Neuronal stem cell (in vitro differentiated cells): ENCODE results near the gene GAREM2. TPM values are rescaled to one million over a fixed set of nuclear protein-coding genes. Genes with fewer than 3 reads are reported as not detected.

Experiments used
- DNase-seq: peaks from one replicate; pipeline ENCODE4 v3.0.0-alpha.2; 2013; ENCODE audit warnings: low spot score
- H2AFZ ChIP-seq: one replicate; pipeline ENCODE4 v1.6.1; 2013; ENCODE audit warnings: mild to moderate bottlenecking, low read length, inconsistent platforms
- H2AK5ac ChIP-seq: 2 replicates; pipeline ENCODE4 v1.6.1; 2013; ENCODE audit warnings: low read depth, mild to moderate bottlenecking, inconsistent platforms, low read length, moderate library complexity, mixed read lengths
- H2BK120ac ChIP-seq: 2 replicates; pipeline ENCODE4 v1.6.1; 2013; ENCODE audit warnings: low read depth, mild to moderate bottlenecking, inconsistent platforms, low read length, moderate library complexity, mixed read lengths
- H2BK12ac ChIP-seq: one replicate; pipeline ENCODE4 v1.6.1; 2013; ENCODE audit warnings: low read length, inconsistent platforms
- H2BK15ac ChIP-seq: 2 replicates; pipeline ENCODE4 v1.6.1; 2013; ENCODE audit warnings: mild to moderate bottlenecking, low read length, inconsistent platforms, mixed read lengths
- H2BK5ac ChIP-seq: one replicate; pipeline ENCODE4 v1.6.1; 2013; ENCODE audit warnings: inconsistent platforms, mild to moderate bottlenecking, low read length, moderate library complexity
- H3K14ac ChIP-seq: one replicate; pipeline ENCODE4 v1.6.1; 2013; ENCODE audit warnings: low read length, inconsistent platforms
- H3K18ac ChIP-seq: 2 replicates; pipeline ENCODE4 v1.6.1; 2013; ENCODE audit warnings: low read length, inconsistent platforms
- H3K23ac ChIP-seq: 2 replicates; pipeline ENCODE4 v1.6.1; 2013; ENCODE audit warnings: low read depth, mild to moderate bottlenecking, mixed read lengths, low read length, inconsistent platforms; ENCODE audit not compliant: poor library complexity
- H3K27ac ChIP-seq: replicated peaks from 3 replicates; pipeline ENCODE4 v1.5.1; 2013; ENCODE audit warnings: low read length, inconsistent platforms
- H3K27me3 ChIP-seq, 3 experiments: 2 replicates each; pipeline ENCODE4 v1.6.1; 2013; ENCODE audit warnings: low read length in 3 of 3, mild to moderate bottlenecking in 2 of 3, inconsistent platforms in 1 of 3, low read depth in 1 of 3, mixed read lengths in 1 of 3, moderate library complexity in 1 of 3; ENCODE audit not compliant: control insufficient read depth in 3 of 3, insufficient read depth in 3 of 3
- H3K36me3 ChIP-seq, 2 donors: replicated peaks in 1 of 2; 2 replicates each; pipeline ENCODE4 v1.6.1; 2013; ENCODE audit warnings: low read length in 2 of 2; ENCODE audit not compliant: control insufficient read depth in 2 of 2, insufficient read depth in 2 of 2
- H3K4ac ChIP-seq: 2 replicates; pipeline ENCODE4 v1.6.1; 2013; ENCODE audit warnings: inconsistent platforms, mild to moderate bottlenecking, low read length, moderate library complexity
- H3K4me1 ChIP-seq, 2 donors: 1 replicate in 1 of 2; 2 replicates in 1 of 2; pipeline ENCODE4 v1.6.1; 2013; ENCODE audit warnings: low read length in 2 of 2, low read depth in 1 of 2; ENCODE audit not compliant: control insufficient read depth in 2 of 2, insufficient read depth in 1 of 2
- H3K4me2 ChIP-seq: one replicate; pipeline ENCODE4 v1.6.1; 2013; ENCODE audit warnings: mild to moderate bottlenecking, low read length, inconsistent platforms; ENCODE audit not compliant: insufficient read depth, poor library complexity, severe bottlenecking
- H3K4me3 ChIP-seq, 2 donors: 2 replicates each; pipeline ENCODE4 v1.5.1; 2013; ENCODE audit warnings: low read length in 2 of 2, mild to moderate bottlenecking in 2 of 2, inconsistent platforms in 1 of 2, moderate library complexity in 1 of 2
- H3K79me1 ChIP-seq: one replicate; pipeline ENCODE4 v1.6.1; 2013; ENCODE audit warnings: low read depth, mild to moderate bottlenecking, inconsistent platforms, low read length, moderate library complexity
- H3K9ac ChIP-seq: one replicate; pipeline ENCODE4 v1.6.1; 2013; ENCODE audit warnings: mild to moderate bottlenecking, low read depth, low read length, inconsistent platforms; ENCODE audit not compliant: poor library complexity
- H3K9me3 ChIP-seq, 2 donors: replicated peaks in 1 of 2; 2 replicates each; pipeline versions ENCODE3 to v1.6.1; 2013; ENCODE audit warnings: low read length in 2 of 2, mild to moderate bottlenecking in 2 of 2, inconsistent platforms in 1 of 2, low read depth in 1 of 2, mixed read lengths in 1 of 2, moderate library complexity in 1 of 2; ENCODE audit not compliant: control insufficient read depth in 2 of 2, insufficient read depth in 1 of 2
- H4K8ac ChIP-seq: one replicate; pipeline ENCODE4 v1.6.1; 2013; ENCODE audit warnings: low read depth, mild to moderate bottlenecking, inconsistent platforms, low read length, moderate library complexity
- H4K91ac ChIP-seq: one replicate; pipeline ENCODE4 v1.6.1; 2013; ENCODE audit warnings: low read length, low read depth, mild to moderate bottlenecking, inconsistent platforms; ENCODE audit not compliant: poor library complexity
- WGBS, 2 donors: extraction: QIAGEN DNeasy Blood & Tissue Kit; methylation state at CpG; one replicate each; pipeline ENCODE4 v1.1.7; 2013; ENCODE audit warnings: missing lambda C conversion rate in 2 of 2, mixed read lengths in 1 of 2; ENCODE audit not compliant: insufficient read length in 2 of 2, insufficient replicate concordance in 1 of 2; ENCODE audit errors: extremely low coverage in 2 of 2; 5-methylcytosine and 5-hydroxymethylcytosine counted together
- polyA plus RNA-seq, 2 experiments: library from polyadenylated mRNA; stranded (reverse); fragments of 200-250 nt; gene quantifications; one replicate each; pipeline ENCODE4 v1.2.3, GENCODE V29; 2013

The GAREM2 gene
- polyA plus RNA-seq (2013, experiment 1 of 2): 40.3 TPM
- polyA plus RNA-seq (2013, experiment 2 of 2): 43.9 TPM

GRCh38 chr2:26172871-26173775, at the start of gene GAREM2:
TSS of gene GAREM2 (plus strand) at chr2:26173088. CDS start at chr2:26173221, 133 bp downstream.
- Histone ChIP-seq H3K18ac (peak within 1 kb of the TSS; percentile 99), H3K4me3 (peak within 1 kb of the TSS; percentile 76 to 93), H2BK120ac (peak within 1 kb of the TSS; percentile 81), H2AFZ (peak within 1 kb of the TSS; percentile 91), H2BK5ac (peak within 1 kb of the TSS; percentile 90), H3K27ac (peak within 1 kb of the TSS; percentile 43), H3K36me3 (peaks cover 7 to 20% of the 10 kb centered on the region in 2 donors), H3K27me3 (peaks cover 0 to 9% (median 0%) of the 10 kb centered on the region in 3 experiments), H3K79me1 (peaks cover 11% of the 10 kb centered on the region), H2BK12ac (peak within 1 kb of the TSS; percentile 41), H4K8ac (peak within 1 kb of the TSS; percentile 3), H3K9ac (peak within 1 kb of the TSS; percentile 96), H3K14ac (peak within 1 kb of the TSS; percentile 98), H3K4me1 (peaks cover 22 to 24% of the 10 kb centered on the region in 2 donors), H3K9me3 (no peaks in the 10 kb centered on the region), H2AK5ac (peak within 1 kb of the TSS; percentile 51), H4K91ac (no peak within 1 kb of the TSS), H3K4ac (no peak within 1 kb of the TSS), H3K23ac (peak within 1 kb of the TSS; percentile 80), H2BK15ac (peak within 1 kb of the TSS; percentile 81), H3K4me2 (peak within 1 kb of the TSS; percentile 93)
- WGBS, 2 donors: no CpG with 5 or more reads among the region's 102 CpGs
- peak; percentile 42 for DNase-seq

GRCh38 chr2:26123426-26123825, 49.5 kb upstream of the GAREM2 start:
- Histone ChIP-seq H3K18ac (no peak overlapping the region), H3K9ac (no peak overlapping the region), H2BK5ac (no peak overlapping the region), H3K23ac (no peak overlapping the region), H3K79me1 (peaks cover 4% of the 10 kb centered on the region), H2AFZ (no peak overlapping the region), H3K27me3 (no peaks in the 10 kb centered on the region), H3K14ac (no peak overlapping the region), H3K4me2 (no peak overlapping the region), H3K9me3 (no peaks in the 10 kb centered on the region), H2BK120ac (no peak overlapping the region), H3K36me3 (peaks cover 2 to 58% of the 10 kb centered on the region in 2 donors), H3K4me1 (no peaks in the 10 kb centered on the region), H3K4me3 (no peak overlapping the region), H2BK12ac (no peak overlapping the region), H2AK5ac (no peak overlapping the region), H3K4ac (no peak overlapping the region), H4K91ac (no peak overlapping the region), H4K8ac (no peak overlapping the region), H3K27ac (no peak overlapping the region), H2BK15ac (no peak overlapping the region)
- no peak for DNase-seq
- WGBS, 2 donors: no CpG with 5 or more reads among the region's 5 CpGs

GRCh38 chr2:26126074-26126473, 46.8 kb upstream of the GAREM2 start:
- H3K4me3 ChIP-seq: no peak overlapping the region
- H2BK12ac ChIP-seq: no peak overlapping the region
- no peak overlapping the region for H2BK5ac ChIP-seq
- no peak overlapping the region for H3K4ac ChIP-seq
- H3K9me3 ChIP-seq: no peaks in the 10 kb centered on the region
- H3K79me1 ChIP-seq: peaks cover 1% of the 10 kb centered on the region
- H2BK120ac ChIP-seq: no peak overlapping the region
- no peak overlapping the region for H3K14ac ChIP-seq
- H3K27ac ChIP-seq: no peak overlapping the region
- H3K27me3 ChIP-seq: no peaks in the 10 kb centered on the region
- no peak overlapping the region for H3K23ac ChIP-seq
- peaks cover 5 to 75% of the 10 kb centered on the region in 2 donors for H3K36me3 ChIP-seq
- H3K18ac ChIP-seq: no peak overlapping the region
- no peak overlapping the region for H2AK5ac ChIP-seq
- peak overlapping the region; percentile 76 for H4K8ac ChIP-seq
- no peak overlapping the region for H4K91ac ChIP-seq
- no peak overlapping the region for H2AFZ ChIP-seq
- no peak for DNase-seq
- H3K4me2 ChIP-seq: no peak overlapping the region
- H3K9ac ChIP-seq: no peak overlapping the region
- WGBS, 2 donors: no CpG with 5 or more reads among the region's 4 CpGs
- H3K4me1 ChIP-seq: no peaks in the 10 kb centered on the region
- no peak overlapping the region for H2BK15ac ChIP-seq

GRCh38 chr2:26128176-26128575, 44.7 kb upstream of the GAREM2 start:
- H2BK120ac ChIP-seq: no peak overlapping the region
- H3K4me2 ChIP-seq: no peak overlapping the region
- H3K18ac ChIP-seq: no peak overlapping the region
- DNase-seq: no peak
- no peaks in the 10 kb centered on the region for H3K27me3 ChIP-seq
- H3K14ac ChIP-seq: no peak overlapping the region
- H3K4me3 ChIP-seq: no peak overlapping the region
- no peak overlapping the region for H2AFZ ChIP-seq
- no peak overlapping the region for H4K91ac ChIP-seq
- peaks cover 3 to 76% of the 10 kb centered on the region in 2 donors for H3K36me3 ChIP-seq
- H2AK5ac ChIP-seq: no peak overlapping the region
- H3K4ac ChIP-seq: no peak overlapping the region
- H3K9me3 ChIP-seq: no peaks in the 10 kb centered on the region
- no peaks in the 10 kb centered on the region for H3K79me1 ChIP-seq
- no peaks in the 10 kb centered on the region for H3K4me1 ChIP-seq
- no peak overlapping the region for H2BK15ac ChIP-seq
- H3K9ac ChIP-seq: no peak overlapping the region
- no CpG with 5 or more reads among the region's 8 CpGs for WGBS, 2 donors
- no peak overlapping the region for H2BK12ac ChIP-seq
- H4K8ac ChIP-seq: no peak overlapping the region
- H3K23ac ChIP-seq: no peak overlapping the region
- H3K27ac ChIP-seq: no peak overlapping the region
- no peak overlapping the region for H2BK5ac ChIP-seq
